ENCODE data around the gene TNIK. TPM values are rescaled to one million over a fixed set of nuclear protein-coding genes. Genes with fewer than 3 reads are reported as not detected.

The TNIK gene
- total RNA-seq, 3 donors from 2014 or later, result 12.9 to 15.4 (median 13.5) TPM

DNA sequence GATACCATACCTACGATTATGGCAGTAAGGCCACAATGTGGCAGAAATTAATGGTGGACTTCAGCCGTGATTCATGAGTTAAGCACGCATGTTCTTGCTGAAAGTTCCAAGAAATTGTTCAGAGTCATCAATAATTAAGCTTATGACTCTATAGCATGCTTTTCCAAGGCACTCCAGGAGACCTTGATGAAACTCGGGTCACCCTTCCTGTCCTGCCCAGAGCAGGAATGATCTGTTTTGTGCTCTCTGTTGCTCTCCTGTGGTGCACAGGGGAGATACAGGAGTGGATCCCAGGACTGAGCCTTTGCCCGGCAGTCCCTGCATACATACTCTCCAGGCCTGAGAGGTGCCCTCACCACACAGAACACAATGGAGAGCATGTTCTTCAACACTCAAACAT is 292.1 kb downstream of the TNIK start:
- Mint-ChIP-seq H3K36me3 (ENCODE audit: insufficient read depth) (peaks cover 54% of the 10 kb centered on the region), H3K27me3 (ENCODE audit: low read depth) (no peaks in the 10 kb centered on the region), H3K4me3 (no peak overlapping the region), H3K9me3 (no peaks in the 10 kb centered on the region), H3K4me1 (ENCODE audit: low read depth) (peaks cover 21% of the 10 kb centered on the region)
- DNase-seq (no peak), ATAC-seq (no peak)

DNA sequence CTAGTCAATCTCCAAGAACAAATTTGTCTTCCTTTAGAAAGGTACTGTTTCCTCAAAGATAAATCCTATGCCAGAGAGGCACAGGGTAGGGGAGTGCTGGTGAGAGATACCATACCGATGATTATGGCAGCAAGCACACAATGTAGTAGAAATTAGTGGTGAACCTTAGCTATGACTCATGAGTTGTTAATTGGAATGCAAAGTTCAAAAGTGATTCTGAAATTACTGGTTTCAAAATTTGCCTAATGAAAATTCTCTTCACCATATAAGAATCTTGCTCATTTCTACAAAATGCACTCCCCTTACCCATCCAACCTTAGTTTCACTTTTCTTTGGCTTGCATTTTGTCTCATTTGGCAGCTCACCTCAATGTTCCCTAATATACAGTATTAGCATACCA is 294.2 kb downstream of the TNIK start:
- ATAC-seq (peak; percentile 92 to 93), DNase-seq (no peak)
- H3K9me3 Mint-ChIP-seq, result no peaks in the 10 kb centered on the region
- peak overlapping the region; percentile 31 for H3K4me3 Mint-ChIP-seq
- H3K4me1 Mint-ChIP-seq (ENCODE audit: low read depth), result peaks cover 21% of the 10 kb centered on the region
- no peaks in the 10 kb centered on the region for H3K27me3 Mint-ChIP-seq (ENCODE audit: low read depth)
- H3K36me3 Mint-ChIP-seq (ENCODE audit: insufficient read depth), result peaks cover 50% of the 10 kb centered on the region

DNA sequence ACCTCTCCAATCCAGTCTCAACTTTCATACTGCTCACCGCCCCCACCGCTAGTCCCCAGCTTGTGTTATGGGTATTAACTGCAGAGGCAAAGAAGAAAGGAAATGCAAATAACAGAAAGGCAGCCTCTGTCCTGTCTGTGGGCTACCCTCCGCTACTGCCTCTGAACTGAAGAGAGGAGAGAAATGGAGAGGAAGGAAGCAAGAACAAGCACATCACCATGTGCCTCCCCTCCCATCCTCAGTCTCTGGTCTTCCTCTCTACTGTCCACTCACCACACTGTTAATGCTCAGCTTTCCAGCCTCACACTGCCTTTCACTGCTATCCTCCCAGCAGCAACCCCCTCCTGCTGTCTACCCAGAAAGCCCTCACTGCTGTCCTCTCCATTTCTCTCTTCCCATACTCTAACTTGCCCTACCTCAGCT is 294.7 kb downstream of the TNIK start:
- peaks cover 21% of the 10 kb centered on the region for H3K4me1 Mint-ChIP-seq (ENCODE audit: low read depth)
- H3K27me3 Mint-ChIP-seq (ENCODE audit: low read depth), result no peaks in the 10 kb centered on the region
- H3K36me3 Mint-ChIP-seq (ENCODE audit: insufficient read depth), result peaks cover 55% of the 10 kb centered on the region
- ATAC-seq, result peak; percentile 16 to 25
- no peaks in the 10 kb centered on the region for H3K9me3 Mint-ChIP-seq
- DNase-seq, result no peak
- peak overlapping the region; percentile 31 for H3K4me3 Mint-ChIP-seq

DNA sequence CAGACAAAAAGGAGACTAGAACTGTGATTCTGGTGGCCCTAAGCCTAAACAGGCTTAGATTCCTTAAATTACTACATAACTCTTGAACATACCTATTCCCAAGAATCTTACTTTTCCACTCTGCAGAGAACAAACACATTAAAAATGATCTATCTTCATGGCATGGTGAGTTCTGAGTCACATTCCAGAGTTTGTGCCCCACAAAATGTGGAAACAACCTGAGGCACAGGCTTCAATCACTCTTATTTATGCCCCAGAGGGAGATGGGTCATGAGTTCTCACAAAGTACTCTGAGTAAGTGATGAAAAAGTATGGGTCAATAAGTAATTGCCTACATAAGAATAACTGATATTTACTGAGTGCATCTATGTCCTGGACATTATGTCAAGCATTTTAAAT is 296.1 kb downstream of the TNIK start:
- Mint-ChIP-seq H3K36me3 (ENCODE audit: insufficient read depth) (peaks cover 67% of the 10 kb centered on the region), H3K4me3 (no peak overlapping the region), H3K4me1 (ENCODE audit: low read depth) (peaks cover 21% of the 10 kb centered on the region), H3K27me3 (ENCODE audit: low read depth) (no peaks in the 10 kb centered on the region), H3K9me3 (no peaks in the 10 kb centered on the region)
- DNase-seq, result no peak
- ATAC-seq, result no peak

DNA sequence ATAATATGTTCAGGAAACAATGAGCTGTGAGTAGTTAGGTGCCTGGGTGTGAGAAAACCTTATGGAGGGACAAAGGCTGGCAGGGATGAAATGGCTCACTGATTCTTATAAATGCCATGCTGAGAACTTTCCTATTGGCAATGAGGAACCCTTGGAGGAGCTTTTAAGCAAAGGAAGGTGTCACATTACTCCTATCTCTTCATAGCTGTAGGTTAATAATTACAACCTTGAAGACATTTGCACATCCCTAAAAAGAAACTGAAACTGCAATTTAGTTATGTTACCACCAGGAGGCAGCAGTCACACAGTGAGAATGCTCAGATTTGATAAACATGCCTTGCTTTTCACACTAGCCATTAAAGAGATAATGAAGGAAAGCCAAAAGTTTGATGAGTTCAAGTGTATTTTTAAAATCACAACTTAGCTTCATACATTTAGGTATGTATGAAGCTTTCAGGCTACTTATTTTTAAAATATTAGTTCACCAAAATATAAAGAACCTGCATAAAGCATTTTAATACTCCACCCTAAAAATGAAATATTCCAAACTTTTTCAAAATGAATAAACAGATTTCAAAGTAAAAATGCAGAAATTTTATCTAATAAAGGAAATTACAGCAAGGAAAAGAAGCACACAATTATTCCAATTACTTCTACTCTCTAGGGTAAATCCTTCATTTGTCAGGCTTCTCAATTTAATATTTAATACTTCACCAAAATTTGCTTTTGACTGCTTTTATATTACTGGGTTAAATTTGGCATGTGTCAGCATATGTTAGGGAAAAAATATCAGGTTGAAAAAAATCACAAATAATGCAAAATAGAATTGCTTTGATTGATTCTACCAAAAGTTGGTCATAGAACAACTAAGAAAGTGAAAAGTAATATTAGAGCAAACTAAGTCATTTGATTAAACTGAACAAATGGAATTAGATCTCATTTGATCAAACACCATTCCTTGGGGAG is 296.8 kb downstream of the TNIK start:
- Mint-ChIP-seq H3K9me3 (no peaks in the 10 kb centered on the region), H3K4me3 (no peak overlapping the region), H3K36me3 (ENCODE audit: insufficient read depth) (peaks cover 70% of the 10 kb centered on the region), H3K27me3 (ENCODE audit: low read depth) (no peaks in the 10 kb centered on the region), H3K4me1 (ENCODE audit: low read depth) (peaks cover 21% of the 10 kb centered on the region)
- ATAC-seq (no peak), DNase-seq (no peak)

DNA sequence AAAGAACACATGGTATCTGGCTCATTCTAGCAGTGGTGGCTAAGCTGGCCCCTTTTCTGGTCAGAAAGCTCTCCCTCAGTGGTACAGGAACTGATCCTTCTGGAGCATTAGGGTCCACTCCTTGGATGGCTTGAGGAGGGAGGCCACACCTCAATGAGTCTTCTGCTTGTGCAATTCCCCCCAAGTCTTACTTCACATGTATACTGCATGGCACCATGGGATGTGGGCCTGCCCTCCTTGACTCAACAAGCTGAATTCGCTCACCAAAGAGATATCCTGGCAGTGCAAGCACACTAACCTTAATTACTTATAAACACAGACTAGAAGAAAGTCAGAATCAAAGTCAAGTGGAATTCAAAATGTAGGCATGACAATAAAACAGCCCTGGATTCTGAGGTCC is 299.9 kb downstream of the TNIK start:
- H3K9me3 Mint-ChIP-seq, result no peaks in the 10 kb centered on the region
- H3K36me3 Mint-ChIP-seq (ENCODE audit: insufficient read depth), result peaks cover 64% of the 10 kb centered on the region
- ATAC-seq, result no peak
- no peak for DNase-seq
- H3K27me3 Mint-ChIP-seq (ENCODE audit: low read depth), result no peaks in the 10 kb centered on the region
- H3K4me1 Mint-ChIP-seq (ENCODE audit: low read depth), result peaks cover under 1% of the 10 kb centered on the region
- H3K4me3 Mint-ChIP-seq, result no peak overlapping the region

DNA sequence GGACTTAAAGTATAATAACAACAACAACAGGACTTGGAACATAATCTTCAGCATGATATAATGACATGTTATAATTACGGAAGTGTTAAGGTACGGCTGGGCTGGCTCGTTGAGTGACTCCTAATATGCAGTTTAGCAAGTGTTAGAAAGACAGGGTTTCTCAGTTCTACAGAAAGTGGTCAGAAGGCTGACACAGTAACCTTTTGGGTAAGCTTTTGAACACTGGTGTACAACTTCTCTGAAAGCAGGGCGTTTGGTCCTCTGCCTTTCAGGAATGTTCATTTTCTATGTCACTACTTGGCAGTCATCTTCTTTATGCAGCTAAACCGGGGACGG is 300.4 kb downstream of the TNIK start:
- DNase-seq, result no peak
- Mint-ChIP-seq H3K4me1 (ENCODE audit: low read depth) (no peaks in the 10 kb centered on the region), H3K27me3 (ENCODE audit: low read depth) (no peaks in the 10 kb centered on the region), H3K9me3 (no peaks in the 10 kb centered on the region), H3K36me3 (ENCODE audit: insufficient read depth) (peaks cover 67% of the 10 kb centered on the region), H3K4me3 (no peak overlapping the region)
- ATAC-seq, result no peak

DNA sequence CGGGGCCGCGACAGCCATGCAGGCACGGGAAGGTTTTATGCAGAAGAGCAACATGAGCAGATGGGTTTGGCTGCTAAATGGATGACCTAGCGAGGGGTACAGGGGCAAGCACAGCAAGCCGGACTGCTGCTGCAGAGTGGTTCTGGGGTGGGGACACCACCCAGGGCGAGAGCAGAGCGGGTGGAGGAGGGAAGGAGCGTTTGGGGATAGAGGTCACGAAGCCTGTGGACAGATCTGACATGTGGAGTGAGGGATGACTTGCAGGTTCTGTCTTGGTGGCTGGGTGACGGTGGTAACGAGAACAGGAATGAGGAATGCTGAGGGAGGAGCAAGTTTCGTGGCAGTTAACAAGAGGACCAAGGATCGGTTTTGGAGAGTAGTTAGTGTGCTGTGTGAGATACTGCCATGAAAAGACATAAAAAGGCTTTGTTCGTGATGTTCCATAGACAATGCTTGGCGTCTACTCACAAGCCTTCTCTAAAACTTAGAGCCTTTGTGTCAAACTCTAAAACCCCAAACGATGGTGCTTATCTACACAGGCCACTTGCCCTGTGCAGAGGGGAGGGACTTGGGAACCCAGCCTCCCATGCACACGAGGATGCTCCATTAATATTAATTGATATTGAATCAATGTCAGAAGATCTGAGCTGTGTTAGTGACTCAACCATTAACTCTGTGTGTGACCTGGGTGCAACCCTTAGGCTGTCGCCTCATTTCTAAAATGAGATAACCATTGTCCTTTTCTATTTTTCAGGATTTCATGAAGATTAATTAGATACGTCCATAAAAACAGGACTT is 301.0 kb downstream of the TNIK start:
- Mint-ChIP-seq H3K9me3 (no peaks in the 10 kb centered on the region), H3K27me3 (ENCODE audit: low read depth) (no peaks in the 10 kb centered on the region), H3K4me1 (ENCODE audit: low read depth) (no peaks in the 10 kb centered on the region), H3K4me3 (no peak overlapping the region), H3K36me3 (ENCODE audit: insufficient read depth) (peaks cover 62% of the 10 kb centered on the region)
- DNase-seq, result no peak
- ATAC-seq, result no peak

DNA sequence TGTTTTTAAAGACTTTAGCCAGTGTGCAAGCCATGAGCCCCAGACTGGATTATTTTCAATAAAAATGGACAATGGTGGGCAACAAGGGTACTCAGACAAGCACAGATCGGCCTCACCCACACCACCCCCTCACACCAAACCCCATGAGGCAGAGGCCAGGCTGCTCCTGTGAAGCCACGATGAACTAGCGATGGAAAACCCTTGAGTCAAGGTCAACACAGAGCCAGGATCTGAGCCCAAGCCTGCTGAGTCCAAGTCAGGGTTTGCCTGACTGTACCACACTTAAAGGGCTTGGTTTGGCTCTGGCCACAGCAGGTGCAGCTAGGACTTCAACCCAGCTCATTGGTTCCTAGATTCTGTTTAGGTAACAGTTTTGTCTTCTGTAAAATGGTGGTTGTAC is 302.2 kb downstream of the TNIK start:
- DNase-seq (no peak), ATAC-seq (no peak)
- H3K27me3 Mint-ChIP-seq (ENCODE audit: low read depth), result no peaks in the 10 kb centered on the region
- no peaks in the 10 kb centered on the region for H3K9me3 Mint-ChIP-seq
- no peaks in the 10 kb centered on the region for H3K4me1 Mint-ChIP-seq (ENCODE audit: low read depth)
- H3K4me3 Mint-ChIP-seq, result no peak overlapping the region
- peaks cover 61% of the 10 kb centered on the region for H3K36me3 Mint-ChIP-seq (ENCODE audit: insufficient read depth)

DNA sequence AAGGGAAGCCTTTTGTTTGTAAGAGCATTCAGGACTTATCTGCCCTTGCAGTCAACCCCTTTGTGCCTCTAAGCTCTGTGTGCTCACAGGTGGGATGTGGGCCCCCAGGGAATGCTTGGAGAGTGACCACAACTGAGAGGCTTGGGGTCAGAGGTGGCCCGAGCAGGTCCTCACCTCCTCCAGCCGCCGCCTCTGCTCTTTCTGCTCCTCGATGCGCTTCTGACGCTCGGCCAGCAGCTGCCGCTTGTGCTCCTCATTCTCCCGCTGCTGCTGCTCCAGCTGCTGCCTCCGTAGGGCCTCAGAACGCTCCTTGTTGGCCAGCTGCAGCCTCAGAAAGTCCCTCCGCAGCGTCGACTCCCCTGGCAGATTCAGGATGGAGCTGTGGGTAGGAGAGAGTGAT is 302.9 kb downstream of the TNIK start:
- Mint-ChIP-seq H3K4me1 (ENCODE audit: low read depth) (no peaks in the 10 kb centered on the region), H3K4me3 (no peak overlapping the region), H3K27me3 (ENCODE audit: low read depth) (no peaks in the 10 kb centered on the region), H3K36me3 (ENCODE audit: insufficient read depth) (peaks cover 58% of the 10 kb centered on the region), H3K9me3 (no peaks in the 10 kb centered on the region)
- DNase-seq, result no peak
- no peak for ATAC-seq

DNA sequence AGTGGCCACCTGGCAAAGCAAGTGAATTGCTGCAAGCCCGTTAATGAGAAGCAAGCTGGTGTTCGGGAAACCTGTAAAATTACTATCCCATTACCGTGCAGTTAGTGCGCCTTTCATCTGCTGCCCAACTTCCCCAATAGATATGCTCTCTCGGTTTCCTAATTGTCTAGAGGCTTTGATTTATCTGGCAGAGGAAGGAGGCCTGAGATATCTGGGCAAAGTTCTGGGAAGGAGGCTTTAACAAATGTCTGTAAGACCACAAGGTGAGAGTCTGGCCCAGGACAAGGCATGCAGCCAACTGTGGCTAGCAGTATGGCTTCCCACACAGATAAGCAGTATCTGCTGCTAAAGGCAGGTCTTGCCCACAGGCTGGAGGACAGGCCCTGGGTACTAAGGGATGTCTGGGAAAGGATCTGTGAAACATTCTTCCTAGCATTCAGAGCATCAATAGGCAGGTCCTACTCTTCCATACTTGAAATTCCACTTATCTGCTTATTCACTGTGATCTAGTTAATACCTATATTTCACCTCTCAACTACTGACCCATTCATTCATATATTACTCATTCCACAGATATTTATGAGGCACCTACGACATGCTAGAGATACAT is 303.7 kb downstream of the TNIK start:
- H3K27me3 Mint-ChIP-seq (ENCODE audit: low read depth), result no peaks in the 10 kb centered on the region
- H3K9me3 Mint-ChIP-seq, result no peaks in the 10 kb centered on the region
- no peak for ATAC-seq
- DNase-seq, result no peak
- H3K4me3 Mint-ChIP-seq, result no peak overlapping the region
- H3K4me1 Mint-ChIP-seq (ENCODE audit: low read depth), result no peaks in the 10 kb centered on the region
- H3K36me3 Mint-ChIP-seq (ENCODE audit: insufficient read depth), result peaks cover 61% of the 10 kb centered on the region

DNA sequence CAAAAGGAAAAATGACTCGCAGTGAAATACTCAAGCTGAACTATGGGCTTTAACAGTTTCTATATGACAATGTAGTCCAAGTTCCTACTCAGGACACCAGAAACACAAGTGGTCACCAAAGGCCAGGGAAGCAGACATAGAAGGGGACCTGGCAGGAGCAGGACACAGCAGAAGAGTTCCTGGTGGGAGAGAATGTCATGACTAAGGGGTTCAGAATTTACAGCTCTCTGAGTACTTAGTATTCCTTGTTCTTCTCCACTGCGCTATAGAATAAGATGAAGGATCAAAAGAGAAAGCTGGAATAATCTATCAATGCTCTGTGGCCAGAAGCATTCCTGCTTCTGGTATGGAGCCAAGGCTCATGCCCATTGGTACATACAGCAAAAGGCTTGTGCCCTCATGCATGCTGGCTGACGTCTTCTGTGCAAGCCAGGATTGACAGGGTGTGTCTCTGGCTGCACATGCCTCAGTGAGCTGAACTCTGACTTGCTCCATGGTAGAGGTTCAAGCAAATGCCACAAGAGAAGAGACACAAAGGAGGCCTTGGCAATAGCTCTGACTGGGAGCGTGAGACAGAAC is 305.0 kb downstream of the TNIK start:
- no peaks in the 10 kb centered on the region for H3K9me3 Mint-ChIP-seq
- H3K4me1 Mint-ChIP-seq (ENCODE audit: low read depth), result no peaks in the 10 kb centered on the region
- H3K36me3 Mint-ChIP-seq (ENCODE audit: insufficient read depth), result peaks cover 56% of the 10 kb centered on the region
- ATAC-seq (no peak), DNase-seq (no peak)
- no peaks in the 10 kb centered on the region for H3K27me3 Mint-ChIP-seq (ENCODE audit: low read depth)
- no peak overlapping the region for H3K4me3 Mint-ChIP-seq

DNA sequence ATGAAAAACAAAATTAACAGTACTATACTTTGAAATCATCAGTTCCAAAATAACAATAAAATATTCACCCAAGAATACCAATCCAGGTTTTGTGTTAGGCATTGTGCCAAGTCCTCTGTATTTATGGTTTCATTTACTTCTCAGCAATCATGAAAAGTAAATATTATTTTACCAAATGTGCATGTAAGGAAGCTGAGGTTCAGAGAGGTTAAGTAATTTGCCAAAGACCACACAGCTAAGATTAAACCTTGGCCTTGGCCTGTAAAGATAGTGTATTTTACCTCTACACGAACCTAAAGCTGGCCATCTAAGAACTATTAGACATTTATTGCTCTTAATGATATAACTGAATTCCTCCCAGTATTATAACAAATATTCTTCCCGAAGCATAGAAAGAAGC is 309.3 kb downstream of the TNIK start:
- H3K4me3 Mint-ChIP-seq, result no peak overlapping the region
- no peak for ATAC-seq
- H3K27me3 Mint-ChIP-seq (ENCODE audit: low read depth), result no peaks in the 10 kb centered on the region
- no peaks in the 10 kb centered on the region for H3K4me1 Mint-ChIP-seq (ENCODE audit: low read depth)
- DNase-seq, result no peak
- H3K36me3 Mint-ChIP-seq (ENCODE audit: insufficient read depth), result peaks cover 46% of the 10 kb centered on the region
- no peaks in the 10 kb centered on the region for H3K9me3 Mint-ChIP-seq

DNA sequence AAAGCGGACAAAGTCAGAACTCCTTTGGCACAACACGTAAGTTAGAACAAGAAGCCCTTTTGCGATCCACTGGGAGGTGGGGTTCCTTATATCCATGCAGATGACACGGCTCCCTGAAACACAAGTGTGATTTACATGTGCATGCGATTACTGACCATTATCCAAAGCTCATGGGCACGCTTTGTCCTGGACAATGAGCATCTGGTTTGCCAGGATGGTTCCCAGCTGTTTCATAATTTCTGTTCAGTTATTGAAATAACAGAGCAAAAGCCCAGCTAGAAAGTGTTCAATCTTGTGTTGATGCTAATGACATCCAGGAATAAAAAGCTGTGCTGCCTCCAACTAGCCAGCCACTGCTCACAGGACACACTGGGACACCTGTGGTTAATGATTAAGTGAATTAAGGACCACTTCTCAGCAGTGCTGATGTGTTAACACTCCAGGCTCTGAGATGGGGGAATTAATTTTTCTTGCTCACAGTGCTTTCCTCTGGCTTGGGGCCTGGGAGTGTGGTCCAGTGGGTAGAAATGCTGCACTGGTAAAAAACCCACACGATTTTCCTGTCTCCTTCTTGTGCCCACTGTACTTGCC is 310.6 kb downstream of the TNIK start:
- Mint-ChIP-seq H3K4me1 (ENCODE audit: low read depth) (no peaks in the 10 kb centered on the region), H3K36me3 (ENCODE audit: insufficient read depth) (peaks cover 40% of the 10 kb centered on the region), H3K4me3 (no peak overlapping the region), H3K9me3 (no peaks in the 10 kb centered on the region), H3K27me3 (ENCODE audit: low read depth) (no peaks in the 10 kb centered on the region)
- ATAC-seq (no peak), DNase-seq (no peak)
